Retina (tissue), 1 donor: ENCODE measurements around the gene KHDRBS1.
"Not testable (repeated sequence)": the region's sequence is repeated elsewhere in the genome, so short reads cannot be mapped to it uniquely, and the experiment has no call there.

ENCODE experiments used
- DNase-seq: peaks from one replicate; pipeline ENCODE4 v3.0.0-alpha.2; 2016

KHDRBS1 gene

DNA sequence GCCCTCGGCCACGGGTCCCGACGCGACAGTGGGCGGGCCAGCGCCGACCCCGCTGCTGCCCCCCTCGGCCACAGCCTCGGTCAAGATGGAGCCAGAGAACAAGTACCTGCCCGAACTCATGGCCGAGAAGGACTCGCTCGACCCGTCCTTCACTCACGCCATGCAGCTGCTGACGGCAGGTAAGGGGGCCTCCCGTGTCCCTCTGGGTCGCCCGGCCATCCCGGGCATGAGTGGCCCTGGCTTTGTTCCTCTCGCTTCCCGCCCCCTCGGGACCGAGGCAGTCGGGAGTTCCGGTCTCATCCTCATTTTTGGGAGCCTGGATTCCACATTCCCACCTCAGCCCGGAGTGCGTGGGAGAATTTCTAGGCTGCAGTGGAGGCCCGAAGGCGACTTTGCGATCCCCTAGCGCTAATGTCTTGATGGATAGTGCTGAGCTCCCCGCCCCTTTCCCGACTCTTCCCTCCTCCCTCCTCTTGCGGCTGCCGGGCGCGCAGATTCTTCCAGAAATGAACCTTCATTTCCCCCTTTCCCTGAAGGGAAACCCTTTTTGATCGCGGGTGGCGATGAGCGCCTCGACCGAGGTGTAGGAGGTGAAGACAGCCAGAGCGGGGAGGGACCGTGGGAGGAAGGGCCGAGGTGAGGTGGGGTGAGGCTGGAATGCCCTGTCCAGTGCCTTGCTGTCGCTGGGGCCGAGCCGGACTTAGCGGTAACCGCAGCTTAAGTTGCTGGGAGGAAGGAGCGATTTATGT is 705 bp downstream of the KHDRBS1 start:
- peak; percentile 84 for DNase-seq

DNA sequence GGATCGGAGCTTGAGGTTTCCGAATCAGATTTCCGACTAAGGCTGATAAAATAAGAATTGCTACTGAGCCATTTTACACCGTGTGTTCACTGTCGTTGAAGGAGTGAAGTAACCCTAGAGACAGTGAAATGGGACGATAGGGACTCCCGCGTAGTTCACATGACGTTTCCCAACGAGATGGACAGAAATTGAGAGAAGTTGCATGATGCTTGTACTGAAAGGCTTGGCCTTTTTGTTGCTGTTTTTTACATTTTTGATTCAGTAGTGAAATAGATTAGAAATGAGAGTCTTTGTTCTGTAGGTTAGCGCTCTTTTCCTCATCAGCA is 1.2 kb downstream of the KHDRBS1 start:
- no peak for DNase-seq

DNA sequence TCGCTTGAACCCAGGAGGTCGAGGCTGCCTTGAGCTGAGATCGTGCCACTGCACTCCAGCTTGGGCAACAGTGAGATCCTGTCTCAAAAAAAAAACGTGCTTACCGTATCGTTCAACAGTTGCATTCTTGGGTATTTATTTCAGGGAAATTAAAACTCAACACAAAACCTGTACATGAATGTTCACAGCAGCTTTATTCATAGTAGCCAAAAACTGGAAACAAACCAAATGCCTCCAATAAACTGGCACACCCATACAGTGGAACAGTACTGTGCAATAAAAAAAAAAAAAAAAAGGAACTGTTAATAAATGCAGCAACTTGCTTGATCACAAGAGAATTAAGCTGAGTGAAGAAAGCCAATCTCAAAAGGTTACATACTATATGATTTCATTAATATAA is 6.7 kb downstream of the KHDRBS1 start:
- DNase-seq: no peak

DNA sequence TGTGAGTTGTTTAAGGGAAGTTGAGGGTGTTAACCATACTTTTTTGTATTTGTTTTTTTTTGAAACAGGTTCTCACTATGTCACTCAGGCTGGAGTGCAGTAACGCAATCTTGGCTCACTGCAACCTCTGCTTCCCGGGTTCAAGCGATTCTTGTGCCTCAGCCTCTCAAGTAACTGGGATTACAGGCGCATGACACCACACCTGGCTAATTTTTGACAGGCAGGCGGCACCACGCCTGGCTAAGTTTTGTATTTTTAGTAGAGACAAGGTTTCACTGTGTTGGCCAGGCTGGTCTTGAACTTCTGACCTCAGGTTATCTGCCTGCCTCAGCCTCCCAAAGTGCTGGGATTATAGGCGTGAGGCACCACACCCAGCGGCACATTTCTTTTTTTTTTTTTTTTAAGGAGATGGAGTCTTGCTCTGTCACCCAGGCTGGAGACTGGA is 7.9 kb downstream of the KHDRBS1 start:
- DNase-seq: not testable (repeated sequence)

DNA sequence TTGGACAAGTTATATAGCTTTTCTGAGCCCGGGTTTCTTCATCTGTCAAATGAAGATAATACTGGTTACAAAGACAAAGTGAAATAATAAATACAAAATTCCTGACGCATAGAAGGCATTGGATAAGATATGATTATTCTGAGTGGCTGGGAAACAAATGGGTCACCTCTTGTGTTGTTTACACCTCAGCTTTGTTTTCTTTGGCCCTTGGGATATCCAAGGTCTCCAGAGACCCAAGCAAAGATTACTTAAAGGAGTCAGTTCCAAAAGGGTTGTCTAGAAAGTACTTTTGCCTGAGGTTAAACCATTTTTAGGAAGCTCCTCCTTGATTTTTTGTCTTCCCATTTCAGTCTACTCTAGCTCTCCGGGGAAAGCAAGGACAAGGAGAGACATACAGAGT is 9.7 kb downstream of the KHDRBS1 start:
- DNase-seq: no peak

DNA sequence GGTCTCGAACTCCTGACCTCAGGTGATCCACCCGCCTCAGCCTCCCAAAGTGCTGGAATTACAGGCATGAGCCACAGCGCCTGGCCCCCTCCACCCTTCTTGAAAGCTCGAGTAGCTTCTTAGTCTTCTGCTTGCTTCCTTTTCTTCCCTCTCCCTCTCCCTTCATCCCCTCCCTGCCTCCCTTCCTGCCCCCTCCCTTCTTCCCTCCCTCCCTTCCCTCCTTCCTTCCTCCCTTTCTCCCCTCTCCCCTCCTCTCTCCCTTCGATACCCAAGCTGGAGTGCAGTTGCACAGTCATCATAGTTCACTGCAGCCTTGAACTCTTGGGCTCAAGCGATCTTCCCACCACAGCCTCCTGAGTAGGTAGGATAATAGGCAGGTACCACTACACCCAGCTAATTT is 11.8 kb downstream of the KHDRBS1 start:
- no peak for DNase-seq

DNA sequence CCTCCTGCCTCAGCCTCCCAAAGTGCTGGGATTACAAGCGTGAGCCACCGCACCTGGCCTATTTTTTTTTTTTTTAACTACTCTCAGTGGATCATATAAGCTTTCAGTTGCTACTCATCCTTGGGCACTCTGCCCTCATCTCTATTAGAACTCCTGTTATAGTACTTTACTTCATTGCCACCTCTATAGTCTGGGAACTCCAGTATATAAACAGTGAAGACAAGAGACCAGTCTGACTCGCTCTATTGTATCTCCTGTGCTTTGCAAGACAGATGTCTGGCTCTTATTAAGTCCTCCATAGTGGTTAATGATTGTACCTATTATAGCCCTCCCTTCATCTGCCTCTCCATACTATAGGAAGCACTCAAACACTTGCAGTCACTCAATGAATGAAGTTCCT is 15.1 kb downstream of the KHDRBS1 start:
- no peak for DNase-seq

DNA sequence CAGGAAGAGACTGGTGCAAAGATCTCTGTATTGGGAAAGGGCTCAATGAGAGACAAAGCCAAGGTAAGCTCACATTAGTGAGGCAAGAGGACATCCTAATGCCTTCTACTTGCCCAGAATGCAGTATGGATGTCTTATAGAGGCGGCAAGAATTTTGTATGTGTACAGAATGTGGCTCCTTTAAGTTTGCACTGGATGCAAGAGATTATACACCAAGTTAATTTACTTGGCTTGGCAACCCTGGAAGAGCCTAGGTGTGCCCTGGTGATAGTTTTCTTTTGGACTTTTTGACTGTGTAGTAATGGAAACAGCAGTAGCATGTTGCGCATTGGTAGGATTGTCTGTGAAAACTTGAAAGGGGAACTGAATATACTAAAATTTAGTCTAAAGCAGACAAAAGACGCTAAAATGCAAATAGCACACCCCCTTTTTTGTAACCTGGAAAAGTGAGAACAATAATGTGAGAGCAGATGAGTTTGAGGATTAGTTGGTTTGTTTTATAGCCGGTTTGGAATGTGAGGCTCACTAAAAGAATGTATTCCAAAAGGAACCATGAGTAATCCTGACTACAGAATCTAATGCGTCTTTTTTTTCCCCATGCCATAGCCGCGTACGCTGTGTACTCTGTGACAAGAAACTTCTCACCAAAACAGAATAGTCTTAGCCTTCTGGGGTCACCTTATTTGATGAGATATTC is 18.1 kb downstream of the KHDRBS1 start:
- no peak for DNase-seq

DNA sequence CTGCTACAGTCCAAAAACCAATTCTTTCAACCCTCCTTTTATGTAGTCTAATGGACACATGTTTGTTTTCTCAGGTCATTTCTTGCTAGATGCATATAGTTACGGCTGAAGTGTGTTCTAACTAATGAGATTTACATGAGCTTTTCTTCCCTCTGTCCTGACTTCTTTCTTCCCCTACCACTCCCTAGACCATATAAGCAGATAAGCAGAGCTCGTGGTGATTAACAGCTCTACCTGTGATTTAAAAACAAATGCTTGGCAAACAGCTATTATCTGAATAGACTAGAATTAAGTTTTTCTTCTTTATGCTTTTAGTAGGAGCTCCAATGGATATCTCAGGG is 18.6 kb downstream of the KHDRBS1 start:
- DNase-seq: no peak

DNA sequence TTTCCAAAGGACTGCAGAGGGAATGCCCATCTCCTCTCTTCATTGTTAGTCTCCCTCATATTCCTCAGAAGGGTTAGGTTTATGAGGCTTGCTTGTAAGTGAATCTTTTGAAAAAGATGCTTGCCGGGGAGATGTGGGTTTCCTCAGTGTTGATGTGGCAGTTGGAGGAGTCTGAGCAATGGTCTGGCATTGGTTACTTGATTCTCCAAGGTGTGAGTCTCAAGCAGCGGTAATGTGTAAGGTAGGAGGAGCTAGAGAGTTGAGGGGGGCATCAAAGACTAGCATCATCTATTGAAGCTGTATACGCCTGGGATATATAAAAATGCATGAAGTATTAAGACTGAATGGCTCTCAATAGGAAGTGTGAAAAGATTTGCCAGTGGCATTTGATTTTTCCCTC is 21.5 kb downstream of the KHDRBS1 start:
- DNase-seq: no peak

DNA sequence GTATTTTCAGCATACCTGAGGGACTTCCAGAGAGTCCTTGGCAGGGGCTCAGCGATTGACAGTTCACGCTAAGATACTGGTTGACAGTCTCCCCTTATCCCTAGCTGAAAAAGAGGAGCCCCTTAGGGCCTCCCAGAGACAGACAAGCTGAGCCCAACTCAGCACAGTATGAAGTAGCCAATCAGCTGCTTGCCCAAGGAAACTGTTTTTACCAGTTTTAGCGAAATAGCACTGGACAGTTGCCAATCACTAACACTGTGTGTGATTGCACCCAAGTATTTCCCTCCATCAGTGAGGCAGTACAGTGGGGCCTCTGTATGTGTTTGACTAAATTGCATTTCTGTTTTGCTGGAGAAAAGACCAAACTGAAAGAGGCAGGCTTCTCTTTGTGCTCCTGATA is 27.0 kb downstream of the KHDRBS1 start:
- no peak for DNase-seq

DNA sequence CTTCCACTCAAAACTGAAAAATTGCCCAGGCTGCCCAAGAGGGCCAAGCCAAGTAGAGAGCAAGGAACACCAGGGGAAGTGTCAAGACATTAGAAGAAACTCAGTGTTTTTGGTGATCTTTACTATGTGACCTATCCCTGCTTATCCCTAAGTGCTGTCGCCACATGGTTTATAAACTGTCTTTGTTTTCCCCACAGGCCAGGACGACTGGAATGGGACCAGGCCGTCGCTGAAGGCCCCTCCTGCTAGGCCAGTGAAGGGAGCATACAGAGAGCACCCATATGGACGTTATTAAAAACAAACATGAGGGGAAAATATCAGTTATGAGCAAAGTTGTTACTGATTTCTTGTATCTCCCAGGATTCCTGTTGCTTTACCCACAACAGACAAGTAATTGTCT is 28.7 kb downstream of the KHDRBS1 start:
- no peak for DNase-seq

DNA sequence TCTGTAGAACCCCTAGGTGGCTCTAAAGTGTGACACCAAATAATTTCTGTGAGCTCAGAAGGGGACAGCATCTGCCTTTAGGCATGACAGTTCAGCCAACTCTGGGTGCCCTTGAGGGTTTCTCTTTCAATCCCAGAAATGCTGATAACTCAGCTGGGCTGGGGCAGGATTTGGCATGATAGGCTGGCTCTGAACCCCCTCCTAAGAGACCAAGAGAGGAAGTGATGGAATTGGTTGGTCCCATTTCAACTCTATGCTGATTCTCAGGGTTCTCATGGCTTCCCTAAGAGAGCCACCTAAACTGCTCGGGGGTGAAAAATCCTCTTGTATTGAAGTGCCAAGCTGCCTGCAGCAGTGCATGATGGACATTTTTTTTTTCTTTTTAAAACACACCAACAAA is 30.6 kb downstream of the KHDRBS1 start:
- DNase-seq: no peak

DNA sequence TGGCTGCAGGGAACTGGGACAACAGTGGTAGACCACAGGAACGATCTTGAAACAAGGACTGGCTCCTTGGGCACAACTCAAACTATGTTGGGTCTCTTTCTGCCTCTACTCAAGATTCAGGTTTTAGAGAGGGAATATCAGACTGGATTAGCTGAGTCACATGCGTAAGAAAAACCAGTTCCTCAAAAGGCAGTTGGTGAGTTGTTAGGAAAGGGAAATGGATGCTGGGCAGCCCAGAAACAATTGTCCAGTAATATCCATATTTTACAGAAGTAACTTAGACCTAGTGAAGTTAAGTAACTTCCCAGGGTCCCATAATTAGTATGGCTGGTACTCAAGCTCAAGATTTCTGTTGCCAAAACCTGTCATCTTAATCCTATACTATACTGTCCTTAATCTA is 32.1 kb downstream of the KHDRBS1 start:
- DNase-seq: no peak

DNA sequence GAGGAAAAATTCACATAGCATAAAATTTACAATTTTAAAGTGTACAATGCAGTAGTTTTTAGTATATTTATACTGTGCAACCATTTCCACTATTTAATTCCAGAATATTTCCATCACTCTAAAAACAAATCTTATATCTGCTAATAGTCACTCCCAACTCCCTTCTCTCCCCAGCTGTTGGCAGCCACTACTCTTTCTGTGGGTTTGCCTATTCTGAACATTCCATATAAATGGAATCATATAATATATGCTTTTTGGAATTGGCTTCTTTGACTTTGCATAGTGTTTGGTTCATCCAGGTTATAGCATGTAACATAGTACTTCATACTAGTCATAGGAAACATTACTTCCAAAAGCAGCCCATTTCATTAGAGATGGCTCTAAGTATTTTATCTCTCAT is 34.0 kb downstream of the KHDRBS1 start:
- no peak for DNase-seq

DNA sequence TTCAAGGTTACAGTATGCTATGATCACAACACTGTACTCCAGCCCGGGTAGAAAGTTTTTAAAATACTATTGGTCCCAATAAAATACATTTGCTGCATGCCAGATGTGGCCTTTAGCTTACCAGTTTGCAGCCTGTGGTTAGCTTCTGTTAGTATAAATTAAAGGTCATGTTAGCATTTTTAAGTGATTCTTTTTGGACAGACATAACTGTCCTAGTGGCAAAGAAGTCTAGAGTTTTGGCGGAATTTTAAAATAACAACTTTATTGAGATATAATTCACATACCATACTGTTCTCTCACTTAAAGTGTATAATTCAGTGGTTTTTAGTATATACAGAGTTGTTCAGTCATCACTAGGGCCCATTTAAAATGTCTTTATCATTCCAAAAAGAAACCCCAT is 34.8 kb downstream of the KHDRBS1 start:
- no peak for DNase-seq

DNA sequence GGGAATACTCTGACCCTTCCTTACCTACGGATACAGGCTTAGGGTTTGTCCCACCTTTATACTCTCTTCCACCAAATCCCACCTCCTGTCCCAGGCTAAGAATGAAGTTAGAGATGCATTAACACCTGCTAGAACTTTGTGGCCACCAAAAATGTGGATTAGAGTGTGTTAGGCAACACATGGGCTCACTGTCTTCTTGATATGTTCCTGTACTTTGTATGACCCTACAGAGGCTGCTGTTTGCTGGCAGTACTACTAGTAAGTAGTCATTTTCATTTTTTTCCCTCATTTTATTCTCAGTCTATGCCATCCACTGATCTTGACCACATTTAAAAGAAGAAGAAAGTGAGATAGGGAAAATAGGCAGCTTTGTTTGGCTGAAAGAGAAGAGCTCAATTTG is 38.0 kb downstream of the KHDRBS1 start:
- DNase-seq: no peak

DNA sequence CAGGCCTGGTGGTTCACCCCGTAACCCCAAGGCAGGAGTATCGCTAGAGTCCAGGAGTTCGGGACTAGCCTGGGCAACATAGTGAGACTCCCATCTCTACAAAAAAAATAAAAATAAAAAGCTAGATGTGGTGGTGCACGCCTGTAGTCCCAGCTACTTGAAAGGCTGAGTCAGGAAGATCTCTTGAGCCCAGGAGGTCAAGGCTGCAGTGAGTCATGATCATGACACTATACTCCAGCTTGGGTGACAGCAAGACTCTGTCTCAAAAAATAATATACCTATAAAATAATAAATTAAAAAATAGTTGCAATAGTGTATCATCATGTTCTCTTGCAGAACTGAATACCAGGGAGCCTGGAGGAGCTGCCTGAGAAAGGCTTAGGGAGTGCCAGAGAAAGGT is 39.2 kb downstream of the KHDRBS1 start:
- no peak for DNase-seq

DNA sequence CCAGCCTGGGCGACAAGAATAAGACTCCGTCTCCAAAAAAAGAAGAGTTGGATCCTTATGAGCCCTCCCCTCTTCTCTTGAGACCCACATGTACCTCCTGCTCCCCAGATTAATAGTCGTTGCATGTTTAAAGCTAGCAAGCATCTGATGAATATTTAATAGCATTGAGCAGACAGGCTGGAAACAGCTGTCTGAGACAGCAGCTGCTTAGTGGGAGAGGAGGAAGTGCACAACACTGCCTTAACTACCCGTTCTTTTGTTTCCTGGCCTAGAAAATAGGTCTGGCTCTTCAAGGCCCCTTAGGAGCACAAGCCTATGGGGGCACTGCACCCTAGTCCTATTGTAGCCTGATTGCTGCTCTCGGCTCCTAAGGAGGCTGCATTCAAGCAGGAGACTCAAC is 41.7 kb downstream of the KHDRBS1 start:
- peak; percentile 55 for DNase-seq

DNA sequence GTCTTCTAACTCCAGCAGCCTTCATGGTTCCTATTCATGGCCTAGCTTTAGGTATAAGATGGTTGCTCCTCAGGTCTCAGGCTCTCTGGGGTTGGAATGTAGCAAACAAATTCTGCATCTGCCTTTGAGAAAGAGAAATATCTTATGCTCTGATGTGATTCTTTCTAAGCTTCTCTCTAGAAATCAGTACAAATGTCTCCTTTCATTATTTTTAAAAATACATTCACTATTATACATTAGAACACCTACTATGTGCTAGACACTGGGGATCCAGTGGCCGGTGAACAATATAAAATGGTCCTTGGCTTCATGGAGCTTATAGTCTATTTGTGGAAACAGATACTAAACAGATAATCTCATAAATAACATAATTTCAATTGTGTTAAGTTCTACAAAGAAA is 42.9 kb downstream of the KHDRBS1 start:
- DNase-seq: no peak

DNA sequence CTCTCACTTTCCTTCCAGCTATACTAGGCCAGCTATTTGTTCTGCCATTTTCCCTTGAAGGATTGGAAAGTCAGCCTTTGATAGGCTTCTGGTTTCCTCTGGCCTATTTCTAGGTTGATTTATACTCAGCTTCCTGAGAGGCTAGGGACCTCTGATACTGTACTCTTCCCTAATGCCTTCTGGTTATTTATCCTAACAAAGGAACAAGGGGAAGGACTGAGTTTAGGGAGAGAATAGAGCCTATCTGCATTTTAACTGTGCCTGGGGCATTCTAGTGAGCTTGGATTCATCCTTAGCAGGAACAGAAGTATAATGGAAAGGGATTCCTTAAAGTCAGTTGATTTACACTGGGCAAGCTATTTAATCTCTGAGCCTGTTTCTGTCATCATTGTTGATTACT is 47.2 kb downstream of the KHDRBS1 start:
- no peak for DNase-seq

DNA sequence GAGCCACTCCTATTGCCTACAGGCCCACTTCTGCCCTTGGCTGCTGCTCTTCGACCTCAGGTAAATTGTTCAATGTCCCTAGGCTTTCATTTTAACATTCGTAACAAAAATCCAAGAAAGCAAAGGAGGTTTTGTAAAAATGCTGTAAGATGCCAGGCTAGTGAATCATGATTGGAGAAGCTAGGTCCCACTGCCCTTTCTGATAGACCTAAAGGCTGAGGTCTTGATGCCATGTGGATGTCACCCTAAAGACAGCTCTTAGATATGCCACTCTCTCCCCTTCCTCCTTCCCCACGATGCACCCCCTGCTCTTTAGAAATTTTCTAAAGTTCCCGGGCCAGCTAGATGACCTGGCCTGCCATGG is 49.2 kb downstream of the KHDRBS1 start:
- DNase-seq: no peak

DNA sequence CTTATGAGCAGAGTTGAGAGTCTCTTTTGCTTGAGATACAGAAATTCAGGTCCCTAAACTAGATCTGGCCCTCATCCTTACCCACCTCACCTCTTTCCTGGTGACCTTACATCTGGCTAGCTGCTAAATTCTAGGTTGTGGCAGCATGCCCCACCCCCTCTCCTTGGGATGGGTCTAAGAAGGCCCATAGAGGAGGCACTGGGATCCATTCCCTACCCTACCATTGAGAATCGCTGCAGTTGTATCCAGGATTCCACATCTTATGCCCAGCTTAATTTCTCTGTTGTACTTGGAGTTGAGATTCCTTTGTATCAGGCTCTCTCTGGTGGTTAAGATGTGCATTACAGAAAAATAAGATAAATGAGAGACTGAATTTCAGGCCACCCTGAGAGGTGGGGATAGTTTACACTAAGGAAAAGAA is 49.6 kb downstream of the KHDRBS1 start:
- DNase-seq: peak; percentile 62

DNA sequence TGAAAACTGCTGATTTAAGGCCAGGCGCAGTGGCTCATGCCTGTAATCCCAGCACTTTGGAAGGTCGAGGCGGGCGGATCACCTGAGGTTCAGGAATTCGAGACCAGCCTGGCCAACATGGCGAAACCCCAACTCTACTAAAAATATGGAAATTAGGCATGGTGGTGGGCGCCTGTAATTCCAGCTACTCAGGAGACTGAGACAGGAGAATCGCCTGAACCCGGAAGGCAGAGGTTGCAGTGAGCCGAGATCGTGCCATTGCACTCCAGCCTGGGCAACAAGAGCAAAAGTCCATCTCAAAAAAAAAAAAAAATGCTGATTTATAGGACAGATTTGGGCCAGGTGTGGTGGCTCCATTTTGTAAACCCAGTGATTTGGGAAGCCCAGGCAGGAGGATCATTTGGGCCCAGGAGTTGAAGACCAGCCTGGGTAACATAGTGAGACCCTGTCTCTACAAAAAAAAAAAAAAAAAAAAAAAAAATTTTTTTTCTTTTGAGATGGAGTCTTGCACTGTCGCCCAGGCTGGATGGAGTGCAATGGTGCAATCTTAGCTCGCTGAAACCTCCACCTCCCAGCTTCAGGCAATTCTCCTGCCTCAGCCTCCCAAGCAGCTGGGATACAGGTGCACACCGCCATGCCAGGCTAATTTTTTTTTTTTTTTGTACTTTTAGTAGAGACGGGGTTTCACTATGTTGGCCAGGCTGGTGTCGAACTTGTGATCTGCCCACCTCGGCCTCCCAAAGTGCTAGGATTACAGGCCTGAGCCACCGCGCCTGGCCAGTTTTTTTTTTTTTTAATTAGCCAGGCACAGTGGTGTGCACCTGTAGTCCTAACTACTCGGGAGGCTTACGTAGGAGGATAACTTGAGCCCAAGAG is 52.2 kb downstream of the KHDRBS1 start:
- DNase-seq: not testable (repeated sequence)
